ENCODE data around the gene RPA3.

GRCh38 chr7:7612519-7612918 is 105.9 kb downstream of the RPA3 start:
- TF ChIP-seq, protein P1, sequence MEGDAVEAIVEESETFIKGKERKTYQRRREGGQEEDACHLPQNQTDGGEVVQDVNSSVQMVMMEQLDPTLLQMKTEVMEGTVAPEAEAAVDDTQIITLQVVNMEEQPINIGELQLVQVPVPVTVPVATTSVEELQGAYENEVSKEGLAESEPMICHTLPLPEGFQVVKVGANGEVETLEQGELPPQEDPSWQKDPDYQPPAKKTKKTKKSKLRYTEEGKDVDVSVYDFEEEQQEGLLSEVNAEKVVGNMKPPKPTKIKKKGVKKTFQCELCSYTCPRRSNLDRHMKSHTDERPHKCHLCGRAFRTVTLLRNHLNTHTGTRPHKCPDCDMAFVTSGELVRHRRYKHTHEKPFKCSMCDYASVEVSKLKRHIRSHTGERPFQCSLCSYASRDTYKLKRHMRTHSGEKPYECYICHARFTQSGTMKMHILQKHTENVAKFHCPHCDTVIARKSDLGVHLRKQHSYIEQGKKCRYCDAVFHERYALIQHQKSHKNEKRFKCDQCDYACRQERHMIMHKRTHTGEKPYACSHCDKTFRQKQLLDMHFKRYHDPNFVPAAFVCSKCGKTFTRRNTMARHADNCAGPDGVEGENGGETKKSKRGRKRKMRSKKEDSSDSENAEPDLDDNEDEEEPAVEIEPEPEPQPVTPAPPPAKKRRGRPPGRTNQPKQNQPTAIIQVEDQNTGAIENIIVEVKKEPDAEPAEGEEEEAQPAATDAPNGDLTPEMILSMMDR (IDR thresholded peaks at IDR 0.05), result no peak
- no peak for TF ChIP-seq POLR2A (IDR thresholded peaks at IDR 0.05)
